GM21526 (cell line): Measurements from ENCODE around the gene TAOK2.

Experiments
- ATAC-seq: cut with Tn5 transposase; IDR thresholded peaks from one replicate; pipeline ENCODE4 v1.9.1; 2021; ENCODE audit warnings: moderate library complexity; ENCODE audit not compliant: unreplicated experiment, low FRiP score

Gene TAOK2

GRCh38 chr16:29962344-29962994 lies 11.2 kb upstream of the TAOK2 start:
- no peak for ATAC-seq

GRCh38 chr16:29963021-29963743 lies 10.5 kb upstream of the TAOK2 start:
- no peak for ATAC-seq

GRCh38 chr16:29968205-29968604 lies 5.5 kb upstream of the TAOK2 start:
- ATAC-seq, result no peak

- no peak for ATAC-seq
Measured at GRCh38 chr16:29971304-29971703, 2.4 kb upstream of the TAOK2 start.

GRCh38 chr16:29972500-29972899 lies 1.2 kb upstream of the TAOK2 start:
- no peak for ATAC-seq

- no peak for ATAC-seq
Measured at GRCh38 chr16:29972992-29973383, 680 bp upstream of the TAOK2 start.

- no peak for ATAC-seq
Measured at GRCh38 chr16:29974291-29975133, 844 bp downstream of the TAOK2 start.

- ATAC-seq, result no peak
Measured at GRCh38 chr16:29975134-29975538, 1.5 kb downstream of the TAOK2 start.

- no peak for ATAC-seq
Measured at GRCh38 chr16:29975811-29976511, 2.3 kb downstream of the TAOK2 start.

GRCh38 chr16:29977063-29977825 lies 3.6 kb downstream of the TAOK2 start:
- ATAC-seq, result no peak

GRCh38 chr16:29978081-29978480 lies 4.4 kb downstream of the TAOK2 start:
- ATAC-seq, result no peak

GRCh38 chr16:29978564-29979270 lies 5.0 kb downstream of the TAOK2 start:
- ATAC-seq, result no peak

- no peak for ATAC-seq
Measured at GRCh38 chr16:29982560-29983419, 9.1 kb downstream of the TAOK2 start.

GRCh38 chr16:29983420-29984136 lies 9.9 kb downstream of the TAOK2 start:
- no peak for ATAC-seq

- ATAC-seq, result no peak
Measured at GRCh38 chr16:29984137-29984763, 10.6 kb downstream of the TAOK2 start.

- ATAC-seq, result no peak
Measured at GRCh38 chr16:29984764-29985147, 11.1 kb downstream of the TAOK2 start.

- ATAC-seq, result no peak
Measured at GRCh38 chr16:29985271-29985811, 11.7 kb downstream of the TAOK2 start.
